OCI-LY7 (cell line): Measurements from ENCODE around the gene SERPINA1. TPM values are rescaled to one million over a fixed set of nuclear protein-coding genes. Genes with fewer than 3 reads are reported as not detected.

Source experiments
- BruUV-seq: library from RNA; stranded (reverse); fragments of 400-500 nt; replicated peaks from 2 replicates; lab custom pipeline; 2021; lab: Mats Ljungman, UMichigan
- CTCF ChIA-PET: fragments of 300-600 bp; sonication (Branson Sonifier 250); formaldehyde crosslinking; loops from one replicate; lab custom pipeline; 2022; ENCODE audit warnings: antibody characterized with exemption; ENCODE audit not compliant: unreplicated experiment; lab: Charles Lee
- POLR2A ChIA-PET: fragments of 300-600 bp; sonication (Branson Sonifier 250); formaldehyde crosslinking; loops from one replicate; lab custom pipeline; 2022; ENCODE audit warnings: antibody characterized with exemption; lab: Charles Lee
- DNase-seq: peaks from one replicate; pipeline ENCODE4 v3.0.0-alpha.2; 2015; ENCODE audit warnings: low spot score
- H2AFZ ChIP-seq: fragments of 200-600 bp; sonication (generic), shearing (Covaris generic); 2 replicates; pipeline ENCODE4 v1.6.1; 2014; ENCODE audit warnings: mild to moderate bottlenecking, antibody characterized with exemption, low read length, moderate library complexity
- H3K27ac ChIP-seq: fragments of 200-600 bp; sonication (generic); 2 replicates; pipeline ENCODE4 v1.5.1; 2014; ENCODE audit warnings: mixed run types, low read depth, mild to moderate bottlenecking, moderate library complexity, low read length, inconsistent platforms; ENCODE audit not compliant: poor library complexity, severe bottlenecking
- H3K36me3 ChIP-seq: fragments of 200-600 bp; sonication (generic); 2 replicates; pipeline ENCODE4 v1.6.1; 2014; ENCODE audit warnings: mild to moderate bottlenecking, antibody characterized with exemption, low read length, moderate library complexity, mixed read lengths; ENCODE audit not compliant: insufficient read depth
- H3K4me1 ChIP-seq: fragments of 200-600 bp; sonication (generic); 2 replicates; pipeline ENCODE4 v1.5.1; 2014; ENCODE audit warnings: mild to moderate bottlenecking, low read length; ENCODE audit not compliant: insufficient read depth, poor library complexity, severe bottlenecking
- H3K4me2 ChIP-seq: fragments of 200-600 bp; sonication (generic); 2 replicates; pipeline ENCODE4 v1.6.1; 2014; ENCODE audit warnings: mild to moderate bottlenecking, low read length
- H3K4me3 ChIP-seq: fragments of 200-600 bp; sonication (generic); 2 replicates; pipeline ENCODE4 v1.5.1; 2014; ENCODE audit warnings: mild to moderate bottlenecking, low read depth, low read length; ENCODE audit not compliant: poor library complexity, severe bottlenecking
- H3K79me2 ChIP-seq: fragments of 200-600 bp; sonication (generic); 2 replicates; pipeline ENCODE4 v1.6.1; 2016; ENCODE audit warnings: low read depth, mild to moderate bottlenecking, low read length, moderate library complexity, mixed read lengths; ENCODE audit not compliant: insufficient read depth
- H3K9me2 ChIP-seq: fragments of 200-600 bp; sonication (generic); 2 replicates; pipeline ENCODE4 v1.6.1; 2016; ENCODE audit warnings: mild to moderate bottlenecking, low read length, mixed read lengths; ENCODE audit not compliant: insufficient read depth
- H3K9me3 ChIP-seq: fragments of 200-600 bp; sonication (generic); 2 replicates; pipeline ENCODE4 v1.6.1; 2014; ENCODE audit warnings: mild to moderate bottlenecking, mixed run types, low read length, mixed read lengths
- H4K20me1 ChIP-seq: fragments of 200-600 bp; sonication (generic); 2 replicates; pipeline ENCODE4 v1.6.1; 2014; ENCODE audit warnings: mild to moderate bottlenecking, antibody characterized with exemption, low read length, moderate library complexity, mixed read lengths; ENCODE audit not compliant: insufficient read depth
- CTCF ChIP-seq: fragments of 200-600 bp; sonication (generic); conservative IDR thresholded peaks from 2 replicates; pipeline ENCODE4 v1.5.1; 2014; ENCODE audit warnings: mild to moderate bottlenecking, antibody characterized with exemption, low read length, moderate library complexity, mixed read lengths
- EZH2phosphoT487 ChIP-seq: fragments of 200-600 bp; sonication (generic); IDR thresholded peaks from 2 replicates; pipeline ENCODE4 v1.6.1; 2018; ENCODE audit warnings: low read depth, borderline replicate concordance, mild to moderate bottlenecking, mixed run types, antibody characterized with exemption, low read length, moderate library complexity, mixed read lengths
- intact Hi-C: fragments of 100-400 bp; cut with micrococcal nuclease; formaldehyde crosslinking; loops from one replicate; pipeline ENCODE4 v1.10.0; 2022; ENCODE audit not compliant: unreplicated experiment
- total RNA-seq, 2 experiments: library from RNA; depleted of rRNA in 1 of 2; stranded (reverse); fragments of >200 nt in 1 of 2; shearing (Covaris generic) in 1 of 2; gene quantifications; 2 replicates each; pipeline ENCODE4 v1.2.3, GENCODE V29; 2014 to 2022

The SERPINA1 gene
- total RNA-seq, 2 experiments from 2014 or later: not detected

DNA sequence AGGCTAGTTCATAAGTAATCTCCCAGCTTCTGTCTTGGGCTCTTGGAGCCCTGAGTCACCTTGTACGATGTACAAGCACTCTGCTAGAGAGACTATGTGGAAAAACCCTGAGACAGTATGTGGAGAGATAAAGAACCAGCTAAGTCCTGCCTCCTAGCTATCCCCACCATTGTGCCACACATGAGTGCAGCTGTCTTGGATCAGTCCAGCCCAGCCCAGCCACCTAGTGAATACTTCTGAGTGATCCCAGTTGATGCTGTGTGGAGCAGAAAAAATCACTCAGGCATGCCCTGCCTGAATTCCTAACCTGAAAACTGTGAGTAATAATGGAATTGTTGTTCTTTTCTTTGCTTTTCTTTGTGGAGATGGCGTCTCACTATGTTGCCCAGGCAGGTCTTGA lies 60.2 kb downstream of the SERPINA1 start:
- H3K4me2 ChIP-seq: no peak overlapping the region
- no peak for DNase-seq
- ChIA-PET CTCF (no interaction called here), POLR2A (no interaction called here)
- H3K9me2 ChIP-seq: no peaks in the 10 kb centered on the region; the same call in 1 of the 2 replicates
- H4K20me1 ChIP-seq: no peaks in the 10 kb centered on the region
- H3K79me2 ChIP-seq: no peaks in the 10 kb centered on the region
- no peaks in the 10 kb centered on the region for H3K9me3 ChIP-seq
- H2AFZ ChIP-seq: no peak overlapping the region
- no peaks in the 10 kb centered on the region for H3K4me1 ChIP-seq
- TF ChIP-seq EZH2phosphoT487: no peak
- no peak for TF ChIP-seq CTCF
- H3K27ac ChIP-seq: no peak overlapping the region
- BruUV-seq: no TSS peak
- intact Hi-C loops: no loop called here
- H3K4me3 ChIP-seq: no peak overlapping the region
- H3K36me3 ChIP-seq: no peaks in the 10 kb centered on the region

Other genes with a start within 250 kb of the SERPINA1 start
- gene PPP4R4, start 214.3 kb downstream of the SERPINA1 start, total RNA-seq (2014; rRNA removed; shearing (Covaris generic)): 0.54 and 1.7 TPM in 2 replicates
- 0.93 and 1.00 TPM in 2 replicates for gene PPP4R4, start 214.3 kb downstream of the SERPINA1 start, total RNA-seq (2022)
- gene SERPINA10, start 95.3 kb downstream of the SERPINA1 start, total RNA-seq (2014; rRNA removed; shearing (Covaris generic)): not detected in 2 replicates
- not detected in 2 replicates for gene SERPINA10, start 95.3 kb downstream of the SERPINA1 start, total RNA-seq (2022)
- not detected in 2 replicates for gene SERPINA6, start 65.3 kb downstream of the SERPINA1 start, total RNA-seq (2014; rRNA removed; shearing (Covaris generic))
- not detected in 2 replicates for gene SERPINA6, start 65.3 kb downstream of the SERPINA1 start, total RNA-seq (2022)
- gene SERPINA2, start 21.9 kb downstream of the SERPINA1 start, total RNA-seq (2014; rRNA removed; shearing (Covaris generic)): not detected in 2 replicates
- gene SERPINA2, start 21.9 kb downstream of the SERPINA1 start, total RNA-seq (2022): not detected in 2 replicates
- not detected in 2 replicates for gene SERPINA11, start 64.2 kb upstream of the SERPINA1 start, total RNA-seq (2014; rRNA removed; shearing (Covaris generic))
- not detected in 2 replicates for gene SERPINA11, start 64.2 kb upstream of the SERPINA1 start, total RNA-seq (2022)
- gene SERPINA9, start 87.6 kb upstream of the SERPINA1 start, total RNA-seq (2014; rRNA removed; shearing (Covaris generic)): not detected in 2 replicates
- not detected in 2 replicates for gene SERPINA9, start 87.6 kb upstream of the SERPINA1 start, total RNA-seq (2022)
- gene SERPINA12, start 120.9 kb upstream of the SERPINA1 start, total RNA-seq (2014; rRNA removed; shearing (Covaris generic)): not detected in 2 replicates
- gene SERPINA12, start 120.9 kb upstream of the SERPINA1 start, total RNA-seq (2022): not detected in 2 replicates
- gene SERPINA4, start 172.8 kb upstream of the SERPINA1 start, total RNA-seq (2014; rRNA removed; shearing (Covaris generic)): not detected in 2 replicates
- not detected in 2 replicates for gene SERPINA4, start 172.8 kb upstream of the SERPINA1 start, total RNA-seq (2022)
- gene SERPINA5, start 192.8 kb upstream of the SERPINA1 start, total RNA-seq (2014; rRNA removed; shearing (Covaris generic)): not detected in 2 replicates
- gene SERPINA5, start 192.8 kb upstream of the SERPINA1 start, total RNA-seq (2022): not detected in 2 replicates
- gene SERPINA3, start 223.8 kb upstream of the SERPINA1 start, total RNA-seq (2014; rRNA removed; shearing (Covaris generic)): not detected in 2 replicates
- gene SERPINA3, start 223.8 kb upstream of the SERPINA1 start, total RNA-seq (2022): not detected in 2 replicates